CD4-positive, alpha-beta T cell treated with Interleukin-4 for 4 hours (primary cell): ENCODE data around the gene TMEM218.

Experiments
- DNase-seq: peaks from one replicate; pipeline ENCODE4 v3.0.0-alpha.2; 2020

TMEM218 gene

GRCh38 chr11:125088576-125089455 is 22.6 kb downstream of the TMEM218 start:
- DNase-seq: no peak

GRCh38 chr11:125088123-125088522 is 23.3 kb downstream of the TMEM218 start:
- DNase-seq: no peak

GRCh38 chr11:125086633-125087296 is 24.7 kb downstream of the TMEM218 start:
- DNase-seq: no peak

GRCh38 chr11:125085301-125086081 is 25.9 kb downstream of the TMEM218 start:
- no peak for DNase-seq

GRCh38 chr11:125084761-125085231 is 26.6 kb downstream of the TMEM218 start:
- DNase-seq: no peak

- no peak for DNase-seq
Measured at GRCh38 chr11:125084057-125084416, 27.4 kb downstream of the TMEM218 start.

GRCh38 chr11:125083312-125084056 is 27.9 kb downstream of the TMEM218 start:
- no peak for DNase-seq

GRCh38 chr11:125082611-125083311 is 28.7 kb downstream of the TMEM218 start:
- DNase-seq: no peak

- DNase-seq: no peak
Measured at GRCh38 chr11:125082040-125082439, 29.4 kb downstream of the TMEM218 start.

GRCh38 chr11:125081098-125081798 is 30.2 kb downstream of the TMEM218 start:
- DNase-seq: no peak

- no peak for DNase-seq
Measured at GRCh38 chr11:125080531-125080911, 30.9 kb downstream of the TMEM218 start.

- no peak for DNase-seq
Measured at GRCh38 chr11:125079878-125080530, 31.4 kb downstream of the TMEM218 start.

- no peak for DNase-seq
Measured at GRCh38 chr11:125079151-125079877, 32.1 kb downstream of the TMEM218 start.

- no peak for DNase-seq
Measured at GRCh38 chr11:125078516-125079140, 32.8 kb downstream of the TMEM218 start.

- DNase-seq: no peak
Measured at GRCh38 chr11:125078016-125078415, 33.4 kb downstream of the TMEM218 start.

- DNase-seq: no peak
Measured at GRCh38 chr11:125076378-125076945, 35.0 kb downstream of the TMEM218 start.

- DNase-seq: no peak
Measured at GRCh38 chr11:125075900-125076317, 35.5 kb downstream of the TMEM218 start.

- no peak for DNase-seq
Measured at GRCh38 chr11:125075242-125075625, 36.2 kb downstream of the TMEM218 start.
